ENCODE results near the gene SAMD1.
"Not testable (repeated sequence)": the region's sequence is repeated elsewhere in the genome, so short reads cannot be mapped to it uniquely, and the experiment has no call there.

The SAMD1 gene

DNA sequence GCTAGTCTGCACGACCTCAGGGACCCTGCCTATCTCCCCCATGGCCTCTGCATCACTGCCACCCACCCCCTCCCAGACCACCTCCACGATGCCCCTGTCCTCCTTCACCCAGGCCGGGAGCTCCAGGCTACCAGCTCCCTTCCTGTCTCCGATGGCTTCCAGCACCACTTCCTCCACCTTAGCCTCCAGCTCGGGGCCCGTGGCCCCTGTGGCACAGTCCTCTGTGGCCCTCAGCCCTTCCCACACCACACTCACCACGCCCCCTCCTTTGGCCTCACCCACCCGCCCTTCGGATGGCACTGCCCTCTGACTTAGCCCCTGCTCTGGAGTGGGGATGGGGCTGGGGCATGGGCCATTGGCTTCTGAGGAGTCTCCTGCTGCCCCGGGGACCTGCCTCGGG lies 35.8 kb downstream of the SAMD1 start:
- Histone ChIP-seq H3K36me3 (peaks cover 20% of the 10 kb centered on the region; the same call in 1 of the 2 replicates), H3K9ac (no peak overlapping the region), H3K4me3 (no peak overlapping the region), H3K9me3 (no peaks in the 10 kb centered on the region), H4K20me1 (no peaks in the 10 kb centered on the region), H3K4me1 (peaks cover 11% of the 10 kb centered on the region), H3K27me3 (peaks cover 43% of the 10 kb centered on the region), H3K4me2 (no peak overlapping the region), H3K27ac (no peak overlapping the region)
- no peak for TF ChIP-seq Cebpa-rat (IDR thresholded peaks at IDR 0.05)

DNA sequence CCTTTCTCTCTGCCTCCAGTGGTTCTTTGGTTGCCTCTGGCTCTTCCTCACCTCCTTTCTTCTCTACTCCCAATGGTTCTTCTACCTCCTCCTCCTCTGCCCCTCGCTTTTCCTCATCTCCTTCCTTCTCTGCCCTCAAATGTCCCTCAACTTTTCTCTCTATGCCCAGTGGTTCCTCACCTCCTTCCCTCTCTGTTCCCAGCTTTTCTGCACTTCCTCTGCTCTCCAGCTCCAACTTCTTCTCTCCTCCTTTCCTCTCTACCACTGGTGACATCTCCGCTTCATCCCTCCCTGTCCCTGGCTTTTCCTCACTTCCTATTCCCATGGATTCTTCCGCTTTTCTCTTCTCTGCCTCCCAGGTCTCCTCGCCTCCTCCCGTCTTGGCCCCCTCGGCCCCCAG lies 36.5 kb downstream of the SAMD1 start:
- no peaks in the 10 kb centered on the region for H4K20me1 ChIP-seq
- no peaks in the 10 kb centered on the region for H3K9me3 ChIP-seq
- peaks cover 41% of the 10 kb centered on the region for H3K27me3 ChIP-seq
- H3K36me3 ChIP-seq = peaks cover 20% of the 10 kb centered on the region; the same call in 1 of the 2 replicates
- no peak overlapping the region for H3K4me2 ChIP-seq
- TF ChIP-seq Cebpa-rat (IDR thresholded peaks at IDR 0.05) = no peak
- peaks cover 7% of the 10 kb centered on the region for H3K4me1 ChIP-seq
- no peak overlapping the region for H3K4me3 ChIP-seq
- no peak overlapping the region for H3K27ac ChIP-seq
- H3K9ac ChIP-seq = no peak overlapping the region

DNA sequence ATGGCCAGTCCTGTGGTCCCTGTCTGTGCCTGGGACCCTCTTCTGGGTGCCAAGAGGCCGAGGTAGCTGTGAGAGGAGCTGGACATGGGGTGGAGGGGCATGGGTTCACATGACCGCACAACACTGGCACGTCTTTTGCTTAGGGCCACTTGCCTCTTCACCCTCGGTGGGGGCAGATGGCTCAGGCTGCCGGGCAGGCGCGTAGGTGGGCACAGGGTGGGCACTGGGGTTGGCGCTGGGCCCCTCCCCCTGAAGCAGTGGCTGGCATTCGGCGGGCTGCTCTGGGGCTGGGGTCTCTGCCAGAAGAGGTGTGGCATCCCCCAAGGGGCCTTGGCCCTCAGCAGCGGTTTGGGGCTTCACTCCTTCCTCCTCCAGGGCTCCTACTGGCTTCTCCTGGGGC lies 37.1 kb downstream of the SAMD1 start:
- Histone ChIP-seq H3K4me1 (peaks cover 7% of the 10 kb centered on the region), H3K36me3 (peaks cover 26% of the 10 kb centered on the region), H3K9me3 (peaks cover 1% of the 10 kb centered on the region), H3K9ac (no peak overlapping the region), H3K4me3 (no peak overlapping the region), H3K27ac (no peak overlapping the region), H4K20me1 (no peaks in the 10 kb centered on the region), H3K4me2 (no peak overlapping the region), H3K27me3 (peaks cover 35% of the 10 kb centered on the region)
- TF ChIP-seq Cebpa-rat (IDR thresholded peaks at IDR 0.05) = no peak

DNA sequence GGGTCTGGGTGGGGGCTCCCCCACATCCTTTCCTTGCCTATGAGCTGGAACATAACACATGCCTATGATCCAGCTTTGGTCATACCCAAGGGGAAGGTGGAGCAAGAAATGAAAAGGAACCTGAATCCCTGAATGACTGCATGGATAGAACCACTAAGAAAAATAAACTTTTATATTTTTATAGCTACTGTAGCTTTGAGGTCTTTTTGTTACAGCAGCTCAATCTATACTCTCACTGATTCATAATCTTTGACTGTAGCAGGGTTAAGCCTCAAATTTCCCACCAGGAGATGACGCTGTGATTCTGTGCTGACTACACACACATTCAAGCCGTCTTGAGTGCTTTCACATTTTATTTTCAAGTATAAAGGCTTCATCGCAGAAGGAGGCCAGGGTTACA lies 37.5 kb downstream of the SAMD1 start:
- no peak overlapping the region for H3K4me3 ChIP-seq
- H3K4me1 ChIP-seq = peaks cover 4% of the 10 kb centered on the region
- no peak overlapping the region for H3K27ac ChIP-seq
- no peak overlapping the region for H3K9ac ChIP-seq
- no peak for TF ChIP-seq Cebpa-rat (IDR thresholded peaks at IDR 0.05)
- no peak overlapping the region for H3K4me2 ChIP-seq
- peaks cover 31% of the 10 kb centered on the region for H3K36me3 ChIP-seq
- peaks cover 5% of the 10 kb centered on the region for H3K9me3 ChIP-seq
- no peaks in the 10 kb centered on the region for H4K20me1 ChIP-seq
- peaks cover 30% of the 10 kb centered on the region for H3K27me3 ChIP-seq

DNA sequence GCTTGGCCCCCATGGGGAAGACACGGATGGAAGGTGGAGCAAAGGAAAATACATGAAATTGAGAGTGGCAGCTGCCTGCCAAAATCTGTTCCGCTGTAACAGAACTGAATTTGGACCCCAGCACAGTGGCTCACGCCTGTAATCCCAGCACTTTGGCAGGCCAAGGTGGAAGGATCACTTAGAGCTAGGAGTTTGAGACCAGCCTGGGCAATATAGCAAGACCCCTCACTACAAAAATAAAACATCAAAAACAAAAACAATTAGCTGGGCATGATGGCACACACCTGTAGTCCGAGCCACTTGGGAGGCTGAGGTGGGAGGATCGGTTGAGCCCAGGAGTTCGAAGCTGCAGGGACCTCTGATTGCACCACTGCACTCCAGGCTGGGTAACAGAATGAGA lies 38.1 kb downstream of the SAMD1 start:
- peaks cover 5% of the 10 kb centered on the region for H3K9me3 ChIP-seq
- no peak overlapping the region for H3K4me2 ChIP-seq
- TF ChIP-seq Cebpa-rat (IDR thresholded peaks at IDR 0.05) = no peak
- no peak overlapping the region for H3K4me3 ChIP-seq
- no peak overlapping the region for H3K27ac ChIP-seq
- no peak overlapping the region for H3K9ac ChIP-seq
- peaks cover 25% of the 10 kb centered on the region for H3K27me3 ChIP-seq
- H3K4me1 ChIP-seq = peaks cover 1% of the 10 kb centered on the region; the same call in 1 of the 2 replicates
- no peaks in the 10 kb centered on the region for H4K20me1 ChIP-seq
- H3K36me3 ChIP-seq = peaks cover 34% of the 10 kb centered on the region

DNA sequence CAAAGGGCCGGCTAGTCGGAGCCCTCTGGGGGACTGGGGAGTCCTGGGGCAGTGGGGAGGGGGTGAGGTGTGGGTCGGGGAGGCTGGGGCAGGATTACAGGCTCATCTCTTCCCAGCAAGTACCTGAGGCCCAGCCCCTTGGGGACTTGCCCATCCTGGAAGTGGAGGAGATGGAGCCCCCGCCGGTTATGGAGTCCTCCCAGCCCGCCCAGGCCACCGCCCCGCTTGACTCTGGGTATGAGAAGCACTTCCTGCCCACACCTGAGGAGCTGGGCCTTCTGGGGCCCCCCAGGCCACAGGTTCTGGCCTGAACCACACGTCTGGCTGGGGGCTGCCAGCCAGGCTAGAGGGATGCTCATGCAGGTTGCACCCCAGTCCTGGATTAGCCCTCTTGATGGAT lies 38.6 kb downstream of the SAMD1 start:
- H3K4me1 ChIP-seq = peaks cover 6% of the 10 kb centered on the region
- no peak for TF ChIP-seq Cebpa-rat (IDR thresholded peaks at IDR 0.05)
- no peak overlapping the region for H3K9ac ChIP-seq

DNA sequence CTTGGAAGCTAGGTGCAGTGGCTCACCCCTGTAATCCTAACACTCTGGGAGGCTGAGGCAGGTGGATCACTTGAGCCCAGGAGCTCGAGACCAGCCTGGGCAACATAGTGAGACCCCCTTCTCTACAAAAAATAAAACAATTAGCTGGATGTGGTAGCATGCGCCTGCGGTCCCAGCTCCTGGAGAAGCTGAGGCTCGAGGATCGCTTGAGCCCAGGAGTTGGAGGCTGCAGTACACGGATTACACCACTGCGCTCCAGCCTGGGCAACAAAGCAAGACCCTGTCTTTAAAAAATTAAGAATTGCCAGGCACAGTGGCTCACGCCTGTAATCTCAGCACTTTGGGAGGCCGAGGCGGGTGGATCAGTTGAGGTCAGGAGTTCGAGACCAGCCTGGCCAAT lies 39.6 kb downstream of the SAMD1 start:
- H4K20me1 ChIP-seq, H3K27ac ChIP-seq, H3K9me3 ChIP-seq, H3K9ac ChIP-seq, H3K4me3 ChIP-seq, H3K4me2 ChIP-seq: not testable (repeated sequence)
- Histone ChIP-seq H3K36me3 (peaks cover 34% of the 10 kb centered on the region), H3K27me3 (peaks cover 10% of the 10 kb centered on the region), H3K4me1 (peaks cover 16% of the 10 kb centered on the region)

More for the DNA sequence above, 38.6 kb downstream of the SAMD1 start:
- peaks cover 5% of the 10 kb centered on the region for H3K9me3 ChIP-seq
- no peaks in the 10 kb centered on the region for H4K20me1 ChIP-seq
- H3K27ac ChIP-seq = no peak overlapping the region
- no peak overlapping the region for H3K4me3 ChIP-seq
- H3K36me3 ChIP-seq = peaks cover 34% of the 10 kb centered on the region
- no peak overlapping the region for H3K4me2 ChIP-seq
- H3K27me3 ChIP-seq = peaks cover 21% of the 10 kb centered on the region

DNA sequence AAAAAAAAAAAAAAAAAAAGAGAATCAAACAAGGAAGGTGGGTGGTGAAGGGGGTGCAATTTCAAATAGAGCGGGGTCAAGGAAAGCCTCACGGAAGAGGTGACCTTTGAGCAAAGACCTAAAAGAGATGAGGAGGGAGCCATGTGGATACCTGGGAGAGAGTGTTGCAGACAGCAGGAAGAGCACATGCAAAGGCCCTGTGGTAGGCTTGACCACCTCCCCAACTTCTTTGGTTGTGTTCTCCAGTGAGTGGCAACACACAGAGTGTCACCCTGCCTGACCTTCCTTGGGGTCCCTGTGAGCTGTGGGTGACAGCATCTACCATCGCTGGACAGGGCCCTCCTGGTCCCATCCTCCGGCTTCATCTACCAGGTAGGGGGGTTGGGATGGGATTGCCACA lies 40.0 kb downstream of the SAMD1 start:
- Histone ChIP-seq H3K4me1 (peaks cover 21% of the 10 kb centered on the region), H3K4me3 (no peak overlapping the region), H3K36me3 (peaks cover 34% of the 10 kb centered on the region)

DNA sequence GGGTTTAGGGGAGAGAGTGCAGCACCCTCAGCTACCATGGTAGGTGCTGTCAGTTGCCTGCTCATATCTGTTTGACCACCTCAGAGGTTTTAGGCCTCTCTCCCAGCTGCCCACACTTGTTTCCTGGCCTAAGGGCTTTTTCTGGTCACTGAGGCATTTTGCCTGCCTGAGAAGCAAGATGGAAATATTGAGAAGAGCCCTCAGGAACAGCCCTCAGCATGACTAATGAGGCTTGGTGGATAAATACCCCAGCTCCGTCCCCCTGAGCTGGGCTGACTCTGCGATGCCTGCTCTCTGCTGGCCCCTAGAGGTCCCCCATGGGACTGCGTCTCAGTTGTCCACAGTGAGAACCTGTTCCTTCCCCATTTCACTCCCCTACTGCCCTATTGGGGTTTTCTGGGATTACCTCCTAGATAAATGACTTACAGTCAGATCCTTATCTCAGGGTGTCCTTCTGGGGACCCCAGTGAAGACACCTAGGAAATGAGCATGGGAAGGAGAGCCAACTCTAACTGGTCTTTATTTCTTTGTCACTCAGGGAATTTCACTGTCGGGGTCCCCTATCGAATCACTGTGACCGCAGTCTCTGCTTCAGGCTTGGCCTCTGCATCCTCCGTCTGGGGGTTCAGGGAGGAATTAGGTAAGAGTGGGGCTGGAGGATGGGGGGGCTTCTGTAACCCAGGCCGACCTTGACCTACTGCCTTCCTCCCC lies 42.0 kb downstream of the SAMD1 start:
- Histone ChIP-seq H3K4me2 (no peak overlapping the region), H3K9me3 (peaks cover 5% of the 10 kb centered on the region), H3K4me3 (no peak overlapping the region), H3K9ac (no peak overlapping the region), H3K36me3 (peaks cover 34% of the 10 kb centered on the region), H3K27ac (no peak overlapping the region), H3K4me1 (peaks cover 25% of the 10 kb centered on the region), H3K27me3 (no peaks in the 10 kb centered on the region), H4K20me1 (no peaks in the 10 kb centered on the region)
- TF ChIP-seq Cebpa-rat (IDR thresholded peaks at IDR 0.05) = no peak

More for the DNA sequence above, 40.0 kb downstream of the SAMD1 start:
- TF ChIP-seq Cebpa-rat (IDR thresholded peaks at IDR 0.05) = no peak
- no peaks in the 10 kb centered on the region for H4K20me1 ChIP-seq
- H3K4me2 ChIP-seq = no peak overlapping the region
- H3K27me3 ChIP-seq = peaks cover 9% of the 10 kb centered on the region; the same call in 1 of the 2 replicates
- no peak overlapping the region for H3K9ac ChIP-seq
- no peak overlapping the region for H3K27ac ChIP-seq
- H3K9me3 ChIP-seq = peaks cover 5% of the 10 kb centered on the region

DNA sequence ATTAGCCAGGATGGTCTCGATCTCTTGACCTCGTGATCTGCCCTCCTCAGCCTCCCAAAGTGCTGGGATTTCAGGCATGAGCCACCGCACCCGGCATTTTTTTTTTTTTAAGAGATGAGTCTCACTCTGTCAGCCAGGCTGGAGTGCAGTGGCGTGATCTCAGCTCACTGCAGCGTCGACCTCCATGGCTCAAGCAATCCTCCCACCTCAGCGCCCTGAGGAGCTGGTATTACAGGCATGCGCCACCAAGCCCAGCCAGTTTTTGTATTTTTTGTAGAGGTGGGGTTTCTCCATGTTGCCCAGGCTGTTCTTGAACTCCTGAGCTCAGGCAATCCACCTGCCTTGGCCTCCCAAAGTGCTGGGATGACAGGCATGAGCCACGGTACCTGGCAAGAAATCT lies 42.7 kb downstream of the SAMD1 start:
- Histone ChIP-seq H3K36me3 (peaks cover 34% of the 10 kb centered on the region), H3K4me1 (peaks cover 29% of the 10 kb centered on the region)
- not testable (repeated sequence) for H4K20me1 ChIP-seq, H3K9ac ChIP-seq, H3K27me3 ChIP-seq, H3K27ac ChIP-seq, H3K4me3 ChIP-seq, H3K9me3 ChIP-seq, H3K4me2 ChIP-seq

DNA sequence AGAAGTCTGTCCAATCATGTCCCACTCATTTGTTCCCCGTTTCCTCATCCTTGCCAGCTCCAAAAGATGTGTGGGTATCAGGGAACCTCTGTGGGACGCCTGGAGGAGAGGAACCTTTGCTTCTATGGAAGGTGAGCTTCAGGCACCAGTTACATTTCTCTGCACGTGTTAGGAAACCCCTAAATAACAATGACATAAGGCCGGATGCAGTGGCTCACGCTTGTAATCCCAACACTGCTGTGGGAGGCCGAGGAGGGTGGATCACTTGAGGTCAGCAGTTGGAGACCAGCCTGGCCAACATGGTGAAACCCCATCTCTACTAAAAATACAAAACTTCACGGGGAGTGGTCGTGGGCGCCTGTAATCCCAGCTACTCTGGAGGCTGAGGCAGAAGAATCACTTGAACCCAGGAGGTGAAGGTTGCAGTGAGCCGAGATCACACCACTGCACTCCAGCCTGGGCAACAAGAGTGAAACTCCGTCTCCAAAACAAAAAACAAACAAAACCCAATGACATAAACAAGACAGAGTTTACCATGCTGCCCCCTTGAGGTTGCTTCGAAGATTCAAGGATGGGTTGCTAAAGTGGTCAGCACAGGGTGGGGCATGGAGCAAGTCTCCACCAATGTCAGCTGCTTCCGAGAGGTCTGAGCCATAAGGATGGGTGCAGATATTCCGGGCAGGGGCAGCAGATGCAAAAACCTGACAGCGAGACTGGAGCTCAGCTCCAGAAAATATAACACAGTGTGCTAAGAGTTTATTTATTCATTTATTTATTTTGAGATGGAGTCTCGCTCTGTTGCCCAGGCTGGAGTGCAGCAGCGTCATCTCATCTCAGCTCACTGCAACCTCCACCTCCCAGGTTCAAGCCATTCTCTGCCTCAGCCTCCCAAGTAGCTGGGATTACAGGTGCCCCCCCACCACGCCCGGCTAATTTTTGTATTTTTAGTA lies 47.6 kb downstream of the SAMD1 start:
- not testable (repeated sequence) for H3K27me3 ChIP-seq, H3K9me3 ChIP-seq, H3K9ac ChIP-seq, H3K4me3 ChIP-seq, H3K4me2 ChIP-seq, H4K20me1 ChIP-seq, H3K36me3 ChIP-seq, H3K27ac ChIP-seq
- H3K4me1 ChIP-seq = peaks cover 31% of the 10 kb centered on the region

Data from BLaER1 (cell line).